Measurements from ENCODE around the gene DNAJC5.

The DNAJC5 gene

GRCh38 chr20:63859166-63859699 lies 35.7 kb upstream of the DNAJC5 start:
- Histone ChIP-seq H3K9me3 (ENCODE audit: insufficient read depth, low read length) (no peaks in the 10 kb centered on the region), H3K4me1 (ENCODE audit: insufficient read depth, insufficient read length) (peaks cover 54% of the 10 kb centered on the region), H3K4me3 (ENCODE audit: insufficient read length, low read depth) (peak overlapping the region; percentile 13), H3K9ac (ENCODE audit: insufficient read length, low read depth) (peak overlapping the region; percentile 77), H3K27me3 (ENCODE audit: insufficient read depth, insufficient read length) (no peaks in the 10 kb centered on the region), H3K36me3 (ENCODE audit: insufficient read depth, insufficient read length, low read length) (peaks cover 45% of the 10 kb centered on the region)
- TF ChIP-seq ZNF274 (IDR thresholded peaks at IDR 0.05; ENCODE audit: low read depth, low read length) (no peak), YY1 (IDR thresholded peaks at IDR 0.05; ENCODE audit: insufficient read depth, insufficient read length) (no peak), SUZ12 (IDR thresholded peaks at IDR 0.05; ENCODE audit: extremely low read depth, insufficient read depth, insufficient read length) (no peak)
- no peak for DNase-seq (ENCODE audit: low read depth, low spot score)

GRCh38 chr20:63860325-63861051 lies 34.4 kb upstream of the DNAJC5 start:
- Histone ChIP-seq H3K9ac (ENCODE audit: insufficient read length, low read depth) (peak overlapping the region; percentile 6), H3K4me1 (ENCODE audit: insufficient read depth, insufficient read length) (peaks cover 52% of the 10 kb centered on the region), H3K4me3 (ENCODE audit: insufficient read length, low read depth) (no peak overlapping the region), H3K9me3 (ENCODE audit: insufficient read depth, low read length) (no peaks in the 10 kb centered on the region), H3K36me3 (ENCODE audit: insufficient read depth, insufficient read length, low read length) (peaks cover 45% of the 10 kb centered on the region), H3K27me3 (ENCODE audit: insufficient read depth, insufficient read length) (no peaks in the 10 kb centered on the region)
- DNase-seq (ENCODE audit: low read depth, low spot score) = no peak
- TF ChIP-seq YY1 (IDR thresholded peaks at IDR 0.05; ENCODE audit: insufficient read depth, insufficient read length) (no peak), ZNF274 (IDR thresholded peaks at IDR 0.05; ENCODE audit: low read depth, low read length) (no peak), SUZ12 (IDR thresholded peaks at IDR 0.05; ENCODE audit: extremely low read depth, insufficient read depth, insufficient read length) (no peak)

DNA sequence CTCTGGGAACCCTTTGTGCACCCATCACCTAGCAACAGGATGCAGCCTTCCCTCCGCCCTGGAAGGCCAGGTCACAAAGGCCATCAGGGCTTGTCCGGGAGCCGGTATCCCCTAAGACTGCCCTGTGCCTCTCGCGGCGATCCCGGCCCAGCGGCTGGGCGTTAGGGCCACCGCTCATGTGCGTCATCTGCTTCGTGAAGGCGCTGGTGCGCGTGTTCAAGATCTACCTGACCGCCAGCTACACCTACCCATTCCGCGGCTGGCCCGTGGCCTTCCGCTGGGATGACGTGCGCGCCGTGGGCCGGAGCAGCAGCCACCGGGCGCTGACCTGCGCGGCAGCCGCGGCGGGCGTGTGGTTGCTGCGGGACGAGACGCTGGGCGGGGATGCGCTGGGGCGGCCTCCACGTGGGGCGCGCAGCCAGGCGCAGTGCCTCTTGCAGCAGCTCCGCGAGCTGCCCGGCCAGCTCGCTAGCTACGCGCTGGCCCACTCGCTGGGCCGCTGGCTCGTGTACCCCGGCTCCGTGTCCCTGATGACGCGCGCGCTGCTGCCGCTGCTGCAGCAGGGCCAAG lies 33.5 kb upstream of the DNAJC5 start, which contains the start of gene ABHD16B:
Gene ABHD16B, plus strand, starts transcription at position 134 of the 570 bp plus-strand sequence. Its CDS starts 43 bp downstream, at position 177.
- no peak for DNase-seq (ENCODE audit: low read depth, low spot score)
- Histone ChIP-seq H3K9ac (ENCODE audit: insufficient read length, low read depth) (peak within 1 kb of the TSS; percentile 6), H3K36me3 (ENCODE audit: insufficient read depth, insufficient read length, low read length) (peaks cover 45% of the 10 kb centered on the region), H3K27me3 (ENCODE audit: insufficient read depth, insufficient read length) (no peaks in the 10 kb centered on the region), H3K9me3 (ENCODE audit: insufficient read depth, low read length) (no peaks in the 10 kb centered on the region), H3K4me3 (ENCODE audit: insufficient read length, low read depth) (no peak within 1 kb of the TSS), H3K4me1 (ENCODE audit: insufficient read depth, insufficient read length) (peaks cover 43% of the 10 kb centered on the region)
- TF ChIP-seq ZNF274 (IDR thresholded peaks at IDR 0.05; ENCODE audit: low read depth, low read length) (no peak), YY1 (IDR thresholded peaks at IDR 0.05; ENCODE audit: insufficient read depth, insufficient read length) (no peak), SUZ12 (IDR thresholded peaks at IDR 0.05; ENCODE audit: extremely low read depth, insufficient read depth, insufficient read length) (no peak)

GRCh38 chr20:63861981-63862901 lies 32.7 kb upstream of the DNAJC5 start:
- Histone ChIP-seq H3K4me1 (ENCODE audit: insufficient read depth, insufficient read length) (peaks cover 41% of the 10 kb centered on the region), H3K9me3 (ENCODE audit: insufficient read depth, low read length) (no peaks in the 10 kb centered on the region), H3K9ac (ENCODE audit: insufficient read length, low read depth) (no peak overlapping the region), H3K4me3 (ENCODE audit: insufficient read length, low read depth) (no peak overlapping the region), H3K27me3 (ENCODE audit: insufficient read depth, insufficient read length) (no peaks in the 10 kb centered on the region), H3K36me3 (ENCODE audit: insufficient read depth, insufficient read length, low read length) (peaks cover 50% of the 10 kb centered on the region)
- DNase-seq (ENCODE audit: low read depth, low spot score) = no peak
- TF ChIP-seq YY1 (IDR thresholded peaks at IDR 0.05; ENCODE audit: insufficient read depth, insufficient read length) (no peak), SUZ12 (IDR thresholded peaks at IDR 0.05; ENCODE audit: extremely low read depth, insufficient read depth, insufficient read length) (no peak), ZNF274 (IDR thresholded peaks at IDR 0.05; ENCODE audit: low read depth, low read length) (no peak)

DNA sequence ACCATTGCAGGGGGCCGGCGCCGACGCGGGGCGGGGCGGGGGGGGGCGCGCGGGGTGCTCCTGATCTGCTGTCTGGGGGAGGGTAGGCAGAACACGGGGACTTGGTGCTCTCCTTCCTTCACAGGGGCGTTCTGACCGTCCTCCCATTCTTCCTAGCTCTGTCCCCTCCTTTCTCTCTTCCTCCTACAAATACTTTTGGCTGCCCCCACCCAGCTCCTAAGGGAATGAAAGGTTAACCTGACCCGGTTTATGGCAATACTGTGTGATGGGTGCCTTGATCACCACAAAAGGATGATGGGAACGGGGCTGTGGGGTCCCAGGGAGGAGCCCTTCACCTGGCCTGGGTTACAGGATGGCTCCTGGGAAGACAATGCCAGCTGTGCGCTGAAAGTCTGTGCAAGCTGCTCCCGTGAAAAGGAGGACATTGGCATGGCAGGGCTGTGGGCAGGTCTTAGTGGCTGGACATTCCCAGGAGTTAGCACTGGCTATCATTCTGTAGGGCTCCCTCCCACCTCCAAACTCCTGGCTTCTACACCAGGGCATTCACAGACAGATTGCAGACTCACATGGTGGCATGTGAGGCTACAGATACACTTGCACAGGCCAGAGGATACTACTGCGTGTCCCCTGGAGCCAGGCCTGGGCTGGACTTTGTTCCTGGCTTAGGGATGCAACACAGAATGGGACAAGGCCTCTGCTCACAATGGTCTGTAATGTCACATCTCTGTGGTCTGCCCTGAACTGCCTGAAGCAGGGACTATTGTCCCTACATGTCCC lies 31.7 kb upstream of the DNAJC5 start:
- no peak for DNase-seq (ENCODE audit: low read depth, low spot score)
- peak overlapping the region; percentile 100 for H3K4me3 ChIP-seq (ENCODE audit: insufficient read length, low read depth)
- H3K27me3 ChIP-seq (ENCODE audit: insufficient read depth, insufficient read length) = no peaks in the 10 kb centered on the region
- H3K4me1 ChIP-seq (ENCODE audit: insufficient read depth, insufficient read length) = peaks cover 33% of the 10 kb centered on the region
- no peaks in the 10 kb centered on the region for H3K9me3 ChIP-seq (ENCODE audit: insufficient read depth, low read length)
- TF ChIP-seq SUZ12 (IDR thresholded peaks at IDR 0.05; ENCODE audit: extremely low read depth, insufficient read depth, insufficient read length) (no peak), YY1 (IDR thresholded peaks at IDR 0.05; ENCODE audit: insufficient read depth, insufficient read length) (no peak), ZNF274 (IDR thresholded peaks at IDR 0.05; ENCODE audit: low read depth, low read length) (no peak)
- peak overlapping the region; percentile 93 for H3K9ac ChIP-seq (ENCODE audit: insufficient read length, low read depth)
- H3K36me3 ChIP-seq (ENCODE audit: insufficient read depth, insufficient read length, low read length) = peaks cover 54% of the 10 kb centered on the region

DNA sequence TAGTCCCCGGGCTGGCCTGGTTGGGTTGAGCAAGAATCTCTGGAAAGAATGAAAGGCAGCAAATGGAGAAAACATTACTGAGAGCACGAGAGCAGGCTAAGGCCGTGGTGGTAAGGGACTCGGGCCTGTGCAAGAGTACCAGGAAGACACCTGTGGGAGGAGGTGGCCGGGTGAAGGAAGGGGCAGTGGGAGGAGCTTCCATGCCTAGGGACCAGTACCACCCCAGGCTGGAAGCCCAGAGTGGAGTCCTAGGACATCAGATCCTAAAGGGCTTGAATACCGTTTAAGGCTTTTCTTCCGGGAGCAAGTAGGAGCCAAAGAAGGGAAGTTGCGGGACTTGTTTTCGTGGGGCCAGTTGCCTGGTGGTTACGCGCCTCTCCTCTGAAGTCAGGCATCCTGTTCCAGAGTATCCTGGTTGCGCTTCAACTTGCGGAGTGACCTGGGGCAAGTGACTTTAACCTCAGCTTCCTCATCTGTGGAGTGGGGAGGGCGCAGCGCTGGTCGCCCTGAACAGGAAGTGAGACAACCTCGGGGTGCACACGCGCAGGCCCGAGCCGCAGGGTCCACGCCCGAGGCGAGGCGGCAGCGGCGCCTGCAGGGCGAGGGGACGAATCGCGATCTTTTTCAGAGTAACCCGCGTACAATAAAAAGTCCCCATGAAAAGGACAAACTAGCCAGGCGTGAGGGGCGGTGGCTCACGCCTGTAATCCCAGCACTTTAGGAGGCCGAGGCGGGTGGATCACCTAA lies 31.0 kb upstream of the DNAJC5 start:
- no peak for TF ChIP-seq ZNF274 (IDR thresholded peaks at IDR 0.05; ENCODE audit: low read depth, low read length)
- no peak for TF ChIP-seq SUZ12 (IDR thresholded peaks at IDR 0.05; ENCODE audit: extremely low read depth, insufficient read depth, insufficient read length)
- TF ChIP-seq YY1 (IDR thresholded peaks at IDR 0.05; ENCODE audit: insufficient read depth, insufficient read length) = no peak
- Histone ChIP-seq H3K27me3 (ENCODE audit: insufficient read depth, insufficient read length) (no peaks in the 10 kb centered on the region), H3K36me3 (ENCODE audit: insufficient read depth, insufficient read length, low read length) (peaks cover 61% of the 10 kb centered on the region), H3K4me1 (ENCODE audit: insufficient read depth, insufficient read length) (peaks cover 26% of the 10 kb centered on the region), H3K4me3 (ENCODE audit: insufficient read length, low read depth) (peak overlapping the region; percentile 100), H3K9ac (ENCODE audit: insufficient read length, low read depth) (peak overlapping the region; percentile 93), H3K9me3 (ENCODE audit: insufficient read depth, low read length) (no peaks in the 10 kb centered on the region)
- DNase-seq (ENCODE audit: low read depth, low spot score) = peak; percentile 59
